Stimulated activated CD8-positive, alpha-beta memory T cell treated with anti-CD3 and anti-CD28 coated beads, Interleukin-2, amount 100 ng/mL, for 48 hours (primary cell): ENCODE results near the gene TXNDC8.
"Not testable (repeated sequence)": the region's sequence is repeated elsewhere in the genome, so short reads cannot be mapped to it uniquely, and the experiment has no call there.

Source experiments
- DNase-seq, 2 donors: peaks; one replicate each; pipeline ENCODE4 v3.0.0-alpha.2; 2020; ENCODE audit warnings: low read depth in 2 of 2

The TXNDC8 gene

DNA sequence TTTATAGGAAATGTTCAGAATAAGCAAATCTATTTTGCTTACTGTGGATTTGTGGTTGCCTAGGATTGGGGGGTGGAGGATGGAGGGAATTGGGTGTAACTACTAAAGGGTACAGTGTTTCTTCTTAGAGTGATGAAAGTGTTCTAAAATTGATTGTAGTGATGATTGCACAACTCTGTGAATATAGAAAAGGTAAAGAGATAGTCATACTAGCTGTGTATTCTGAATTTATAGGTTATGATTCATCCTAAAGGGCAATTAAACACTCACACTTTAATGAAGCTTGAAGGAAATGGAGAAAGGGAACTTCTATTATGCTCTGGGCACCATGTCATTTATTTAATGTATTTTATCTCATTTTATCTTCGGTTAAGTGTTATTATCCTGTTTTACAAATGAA, 9.9 kb downstream of the TXNDC8 start:
- DNase-seq = no peak

DNA sequence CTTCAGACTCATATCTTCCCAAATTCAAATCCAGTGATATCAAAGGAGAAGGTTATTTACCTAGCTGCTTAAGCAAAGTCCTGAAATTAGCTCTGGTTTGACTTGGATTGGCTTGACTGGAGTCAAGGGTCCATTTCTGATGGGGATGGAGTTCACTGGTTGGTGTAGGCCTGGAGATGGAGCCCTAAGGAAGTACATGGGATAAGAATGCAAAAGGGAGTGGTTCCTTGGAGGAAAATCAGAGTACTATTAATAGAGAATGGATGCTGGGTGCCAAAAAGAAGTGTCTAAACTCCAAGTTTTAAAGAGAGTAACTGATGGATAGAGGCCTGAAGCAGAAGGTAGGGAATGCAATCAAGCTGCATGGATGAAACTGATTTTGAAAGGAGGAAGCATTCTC, 13.8 kb downstream of the TXNDC8 start:
- DNase-seq = no peak

DNA sequence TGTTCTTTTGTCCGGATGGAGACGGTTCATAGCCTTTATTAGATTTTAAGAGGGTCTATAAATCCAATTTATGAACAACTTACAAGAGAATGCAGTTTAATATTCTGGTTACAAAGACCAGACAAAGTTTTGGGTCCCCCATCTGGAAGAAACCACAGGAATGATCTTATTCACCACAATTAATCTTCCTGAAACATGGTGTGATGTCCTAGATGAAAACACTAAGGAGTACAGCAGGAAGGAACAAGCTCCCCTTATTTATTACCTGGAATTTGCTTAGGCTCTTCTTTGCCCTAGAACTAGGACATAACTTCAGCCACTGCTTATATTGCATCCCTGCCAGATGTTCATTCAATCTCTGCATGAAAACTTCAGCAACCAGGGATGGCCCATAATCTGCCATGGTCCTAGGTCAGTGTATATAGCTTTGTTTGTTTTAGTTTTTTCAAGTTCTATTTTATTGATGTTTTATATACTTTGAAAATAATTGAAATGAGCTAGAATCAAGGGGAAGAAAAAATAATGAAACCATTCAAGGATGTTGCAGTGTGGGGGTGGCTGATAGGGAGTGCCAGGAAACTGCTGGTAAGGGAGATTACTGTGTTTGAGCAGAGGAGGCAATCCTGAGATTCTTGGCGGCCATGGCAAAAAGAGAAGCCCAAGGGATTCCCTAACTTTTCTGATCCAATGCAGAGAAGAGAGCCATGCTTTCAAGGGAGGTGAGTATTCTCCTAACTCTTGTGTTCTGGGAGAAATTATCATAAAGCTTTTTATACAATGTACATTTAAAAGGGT, 16.8 kb downstream of the TXNDC8 start:
- no peak for DNase-seq

DNA sequence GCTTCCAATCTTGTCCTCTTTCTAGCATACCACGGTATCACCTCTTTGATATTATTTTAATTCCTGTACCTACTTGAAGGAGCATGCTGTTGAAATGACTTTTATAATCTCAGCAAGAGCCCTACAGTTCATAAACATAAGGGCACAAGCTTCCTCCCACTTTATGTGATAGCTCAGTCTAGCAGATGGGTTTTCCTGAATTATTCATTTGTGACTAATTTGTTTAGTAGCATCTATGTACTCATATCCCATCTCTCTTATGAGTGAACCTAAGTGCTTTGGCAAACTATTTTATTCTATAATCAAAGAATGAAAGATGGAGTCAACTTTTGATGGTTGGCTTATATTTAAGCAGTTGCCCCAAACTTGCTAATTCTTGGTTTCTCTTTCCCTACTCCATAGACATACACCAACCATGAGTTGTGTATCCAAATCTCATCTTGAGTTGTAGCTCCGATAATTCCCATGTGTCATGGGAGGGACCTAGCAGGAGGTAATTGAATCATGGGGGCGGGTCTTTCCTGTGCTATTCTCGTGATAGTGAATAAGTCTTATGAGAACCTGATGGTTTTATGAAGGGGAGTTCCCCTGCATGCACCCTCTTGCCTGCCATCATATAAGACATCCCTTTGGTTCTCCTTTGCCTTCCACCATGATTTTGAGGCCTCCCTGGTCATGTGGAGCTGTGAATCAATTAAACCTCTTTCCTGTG, 17.7 kb downstream of the TXNDC8 start:
- no peak for DNase-seq

DNA sequence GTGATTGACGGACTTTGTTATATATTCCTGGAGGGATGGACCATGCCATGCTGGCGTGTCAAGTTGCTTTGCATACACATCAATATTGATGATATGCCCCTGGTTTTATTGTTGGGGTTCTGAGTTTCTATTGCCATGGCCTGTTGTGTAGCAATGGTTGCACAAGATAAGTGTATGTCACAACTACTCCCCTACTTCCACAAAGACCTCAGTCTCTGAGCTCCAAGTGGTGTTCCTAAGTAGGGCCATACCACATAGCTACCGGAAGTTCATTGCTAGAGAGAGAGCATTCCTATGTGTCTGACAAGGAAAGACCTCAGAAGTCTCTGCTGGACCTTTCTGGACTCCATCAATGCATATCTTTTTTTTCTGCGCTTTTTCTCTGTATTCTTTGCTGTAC, 19.8 kb downstream of the TXNDC8 start:
- DNase-seq = no peak

DNA sequence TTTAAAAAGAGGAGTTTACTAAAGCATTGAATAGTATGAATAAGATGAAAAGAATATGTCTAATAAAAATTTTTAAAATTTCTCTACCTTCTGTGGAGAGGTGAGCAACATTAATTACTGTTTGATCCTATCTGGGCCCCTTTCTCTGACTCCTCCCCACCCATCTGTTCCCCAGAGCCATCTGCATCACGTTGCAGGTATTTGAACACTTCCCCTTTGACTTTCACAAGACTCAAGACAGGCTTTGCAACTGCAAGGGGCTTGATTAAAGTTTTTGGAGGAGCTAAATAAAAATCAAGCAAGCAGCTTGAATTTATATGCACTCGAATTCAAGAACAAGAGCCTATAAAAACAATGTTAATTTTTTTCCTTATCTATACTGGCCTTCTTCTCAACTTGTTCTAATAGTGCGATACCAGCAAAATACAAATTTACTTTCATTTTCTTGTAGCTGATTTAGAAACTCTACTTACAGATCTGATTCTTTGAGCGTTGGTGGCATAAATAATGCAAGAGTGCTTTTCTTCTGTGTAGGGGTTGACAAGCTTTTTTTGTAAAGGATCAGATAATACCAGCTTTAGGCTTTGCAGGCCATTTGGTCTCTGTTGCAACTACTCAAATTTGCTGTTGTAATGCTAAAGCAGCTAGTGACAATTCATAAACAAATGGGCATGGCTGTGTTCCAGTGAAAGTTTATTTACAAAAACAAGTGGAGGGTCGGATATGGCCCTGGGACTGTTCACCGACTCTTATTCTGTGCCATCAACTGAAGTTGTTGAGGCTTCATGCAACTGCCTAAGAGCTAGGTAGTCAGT, 21.2 kb downstream of the TXNDC8 start:
- DNase-seq = no peak

GRCh38 chr9:110311978-110312377, 25.7 kb downstream of the TXNDC8 start:
- not testable (repeated sequence) for DNase-seq

DNA sequence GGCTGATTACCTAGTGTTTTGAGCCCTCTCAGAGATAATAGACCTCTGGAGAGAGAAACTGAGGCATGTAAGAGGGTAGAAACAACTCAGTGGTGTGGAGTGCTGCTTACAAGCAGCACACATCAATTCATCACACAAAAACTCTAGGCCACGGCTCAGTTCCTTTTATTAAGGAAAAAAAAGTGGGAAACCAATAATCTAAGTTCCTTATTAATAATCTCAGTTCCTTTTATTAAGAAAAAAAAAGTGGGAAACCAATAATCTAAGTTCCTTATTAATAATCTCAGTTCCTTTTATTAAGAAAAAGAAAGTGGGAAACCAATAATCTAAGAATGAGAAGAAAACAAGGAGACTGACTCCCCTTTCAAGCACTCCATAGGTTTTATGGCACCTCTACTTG, 28.0 kb downstream of the TXNDC8 start:
- no peak for DNase-seq

DNA sequence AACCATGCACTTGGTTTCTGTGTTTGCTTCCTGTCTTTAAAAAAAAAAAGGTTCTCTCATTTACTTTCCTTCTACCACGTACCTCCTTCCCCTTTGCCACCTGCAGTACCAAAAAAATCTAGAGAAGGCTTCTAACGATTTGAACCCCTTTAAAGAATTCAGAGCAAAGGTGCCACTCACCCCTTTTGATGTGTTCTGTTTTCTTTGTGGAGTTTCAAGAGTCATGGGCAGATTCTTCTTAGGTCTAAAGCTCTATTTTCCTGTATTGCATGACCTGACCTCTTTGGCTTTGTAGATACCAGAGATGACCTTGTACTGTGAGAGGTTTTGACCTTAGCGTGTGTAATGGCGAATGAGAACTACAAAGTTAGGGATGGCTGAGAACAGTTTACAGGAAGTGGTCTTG, 29.0 kb downstream of the TXNDC8 start:
- DNase-seq = no peak

- DNase-seq = no peak
Measured at GRCh38 chr9:110307191-110307590, 30.5 kb downstream of the TXNDC8 start.

GRCh38 chr9:110303133-110303532, 34.5 kb downstream of the TXNDC8 start:
- DNase-seq = no peak

GRCh38 chr9:110298043-110298605, 39.5 kb downstream of the TXNDC8 start:
- DNase-seq = no peak

GRCh38 chr9:110293248-110293647, 44.4 kb downstream of the TXNDC8 start:
- no peak for DNase-seq

DNA sequence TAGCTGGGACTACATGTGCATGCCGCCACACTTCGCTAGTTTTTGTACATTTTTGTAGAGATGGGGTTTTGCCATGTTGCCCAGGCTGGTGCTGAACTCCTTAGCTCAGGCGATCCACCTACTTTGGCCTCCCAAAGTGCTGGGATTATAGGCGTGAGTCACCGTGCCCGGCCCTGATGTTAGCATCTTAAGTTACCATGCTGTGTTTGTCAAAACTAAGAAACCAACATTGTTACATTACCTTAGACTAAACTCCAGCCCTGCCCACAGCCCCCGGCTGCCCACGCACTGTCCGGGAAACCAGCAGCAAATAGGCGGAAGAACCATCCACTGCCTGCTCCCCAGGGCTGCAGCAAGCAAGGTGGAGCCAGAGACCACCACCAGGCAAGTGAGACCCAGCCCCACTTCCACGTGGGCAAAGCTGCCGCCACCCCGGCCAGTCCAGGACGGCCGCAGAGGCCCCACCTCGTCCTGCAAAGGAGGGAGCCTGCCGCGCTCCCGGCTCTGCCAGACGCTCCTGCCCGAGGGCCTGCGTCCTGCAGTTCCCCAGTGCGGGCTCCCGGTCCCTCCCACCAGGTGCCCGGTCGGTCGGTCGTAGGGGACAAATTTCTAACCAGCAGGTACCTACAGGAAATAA, 45.6 kb downstream of the TXNDC8 start:
- DNase-seq = no peak

- DNase-seq = no peak
Measured at GRCh38 chr9:110290001-110290400, 47.7 kb downstream of the TXNDC8 start.

DNA sequence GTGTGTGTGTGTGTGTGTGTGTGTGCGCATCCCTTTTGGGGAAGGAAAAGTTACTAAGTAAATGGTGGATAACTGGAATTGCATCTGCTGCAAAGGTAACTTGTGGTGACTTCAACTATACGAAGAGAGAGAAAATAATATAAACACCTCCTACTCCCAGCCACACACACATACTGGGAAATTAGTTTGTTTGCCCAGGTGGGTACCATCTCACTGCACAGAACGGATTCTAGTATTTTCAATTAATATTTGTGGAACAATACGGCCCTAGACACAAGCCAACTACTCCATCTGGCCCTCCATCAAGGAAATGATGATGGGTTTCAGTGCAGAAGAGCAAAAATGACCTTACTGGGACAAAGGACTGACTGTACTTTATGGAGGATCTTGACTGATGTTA, 49.2 kb downstream of the TXNDC8 start:
- no peak for DNase-seq

GRCh38 chr9:110287289-110287680, 50.4 kb downstream of the TXNDC8 start:
- no peak for DNase-seq

- no peak for DNase-seq
Measured at GRCh38 chr9:110284211-110284844, 53.3 kb downstream of the TXNDC8 start.

GRCh38 chr9:110283751-110284150, 53.9 kb downstream of the TXNDC8 start:
- DNase-seq = no peak

DNA sequence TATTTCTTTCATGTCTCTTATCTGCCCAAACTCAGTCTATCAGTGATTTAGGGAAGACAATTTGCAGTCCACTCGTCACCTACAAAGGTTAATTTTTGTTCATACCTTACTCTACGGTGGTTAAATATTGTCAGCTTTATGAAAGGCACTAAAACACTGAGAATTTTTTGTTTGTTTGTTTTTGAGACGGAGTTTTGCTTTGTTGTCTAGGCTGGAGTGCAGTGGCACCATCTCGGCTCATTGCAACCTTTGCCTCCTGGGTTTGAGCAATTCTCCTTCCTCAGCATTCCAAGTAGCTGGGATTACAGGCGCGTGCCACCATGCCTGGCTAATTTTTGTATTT, 55.0 kb downstream of the TXNDC8 start:
- DNase-seq = no peak

GRCh38 chr9:110282018-110282738, 55.5 kb downstream of the TXNDC8 start:
- no peak for DNase-seq
